HG02678 (cell line): ENCODE data around the gene ALDH2.
"Not testable (repeated sequence)": the region's sequence is repeated elsewhere in the genome, so short reads cannot be mapped to it uniquely, and the experiment has no call there.

Experiments
- ATAC-seq: cut with Tn5 transposase; IDR thresholded peaks from one replicate; pipeline ENCODE4 v1.9.1; 2021; ENCODE audit warnings: mild to moderate bottlenecking, moderate library complexity; ENCODE audit not compliant: unreplicated experiment

The ALDH2 gene

DNA sequence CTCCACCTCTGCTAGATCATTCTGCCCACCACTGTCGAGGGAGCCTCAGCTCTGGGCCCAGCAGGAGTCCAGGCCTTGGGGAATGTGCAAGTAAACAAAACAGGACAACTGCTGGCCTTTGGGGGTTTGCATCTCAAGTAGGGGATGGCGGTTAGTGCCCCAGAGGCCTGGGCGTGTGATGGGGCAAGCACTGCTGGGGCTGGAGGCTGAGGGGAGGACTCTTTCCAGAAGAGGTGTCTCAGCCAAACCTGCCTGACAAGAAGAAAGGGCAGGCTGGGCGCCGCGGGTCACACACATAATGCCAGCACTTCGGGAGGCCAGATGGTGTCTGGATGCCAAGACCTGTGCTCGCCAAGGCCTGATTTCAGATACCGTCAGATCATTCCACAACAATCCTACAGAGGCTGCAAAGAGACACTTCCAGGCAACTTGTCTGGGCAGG lies 8.6 kb upstream of the ALDH2 start:
- peak; percentile 7 for ATAC-seq

DNA sequence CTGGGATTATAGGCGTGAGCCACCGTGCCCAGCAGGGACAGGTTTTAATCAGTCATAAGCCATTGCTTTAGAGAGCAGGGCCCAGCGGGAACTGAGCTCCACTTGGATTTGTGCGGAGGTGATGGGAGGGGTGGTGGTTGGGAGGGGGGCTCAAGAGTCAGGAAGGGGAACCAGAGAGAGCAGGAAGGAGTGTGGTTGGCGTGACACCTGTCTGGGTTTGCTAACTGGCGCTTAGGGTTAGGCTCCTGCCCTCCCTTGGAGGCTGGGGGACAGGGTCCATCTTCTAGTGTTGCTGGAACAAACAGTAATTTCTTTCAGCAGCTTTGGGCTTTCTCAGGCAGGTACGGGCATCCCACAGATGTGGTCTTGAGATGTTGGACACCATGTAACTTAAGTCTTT lies 7.5 kb upstream of the ALDH2 start:
- no peak for ATAC-seq

- ATAC-seq: no peak
Measured at GRCh38 chr12:111759991-111760390, 6.7 kb upstream of the ALDH2 start.

DNA sequence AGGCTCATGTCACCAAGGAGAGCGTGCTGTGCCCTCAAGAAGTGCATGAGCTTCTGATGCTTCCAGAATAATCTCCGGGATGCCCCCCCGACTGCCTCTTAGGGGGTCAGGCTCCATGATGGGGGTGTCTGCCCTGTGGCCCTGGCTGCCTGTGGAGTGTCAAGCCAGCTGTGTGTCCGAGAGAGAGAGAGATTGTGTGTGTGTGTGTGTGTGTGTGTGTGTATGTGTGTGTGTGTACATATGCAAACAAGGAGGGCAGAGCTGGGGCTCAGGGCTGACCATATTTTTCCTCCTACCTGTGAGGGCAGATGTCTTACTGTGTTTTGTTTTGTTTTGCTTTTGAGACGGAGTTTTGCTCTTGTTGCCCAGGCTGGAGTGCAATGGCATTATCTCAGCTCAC lies 5.6 kb upstream of the ALDH2 start:
- peak; percentile 37 for ATAC-seq

- peak; percentile 34 for ATAC-seq
Measured at GRCh38 chr12:111761706-111762105, 5.0 kb upstream of the ALDH2 start.

DNA sequence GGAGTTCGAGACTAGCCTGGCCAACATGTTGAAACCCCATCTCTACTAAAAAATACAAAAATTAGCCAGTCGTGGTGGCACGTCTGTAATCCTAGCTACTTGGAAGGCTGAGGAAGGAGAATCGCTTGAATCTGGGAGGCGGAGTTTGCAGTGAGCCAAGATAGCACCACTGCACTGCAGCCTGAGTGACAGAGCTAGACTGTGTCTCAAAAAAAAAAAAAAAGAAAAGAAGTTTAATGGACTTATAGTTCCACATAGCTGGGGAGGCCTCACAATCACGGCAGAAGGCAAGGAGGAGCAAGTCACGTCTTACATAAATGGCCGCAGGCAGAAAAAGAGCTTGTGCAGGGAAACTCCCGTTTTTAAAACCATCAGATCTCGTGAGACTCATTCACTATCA lies 3.2 kb upstream of the ALDH2 start:
- not testable (repeated sequence) for ATAC-seq

- peak; percentile 39 for ATAC-seq
Measured at GRCh38 chr12:111764120-111764821, 2.5 kb upstream of the ALDH2 start.

GRCh38 chr12:111767362-111768158 lies 827 bp downstream of the ALDH2 start:
- no peak for ATAC-seq

DNA sequence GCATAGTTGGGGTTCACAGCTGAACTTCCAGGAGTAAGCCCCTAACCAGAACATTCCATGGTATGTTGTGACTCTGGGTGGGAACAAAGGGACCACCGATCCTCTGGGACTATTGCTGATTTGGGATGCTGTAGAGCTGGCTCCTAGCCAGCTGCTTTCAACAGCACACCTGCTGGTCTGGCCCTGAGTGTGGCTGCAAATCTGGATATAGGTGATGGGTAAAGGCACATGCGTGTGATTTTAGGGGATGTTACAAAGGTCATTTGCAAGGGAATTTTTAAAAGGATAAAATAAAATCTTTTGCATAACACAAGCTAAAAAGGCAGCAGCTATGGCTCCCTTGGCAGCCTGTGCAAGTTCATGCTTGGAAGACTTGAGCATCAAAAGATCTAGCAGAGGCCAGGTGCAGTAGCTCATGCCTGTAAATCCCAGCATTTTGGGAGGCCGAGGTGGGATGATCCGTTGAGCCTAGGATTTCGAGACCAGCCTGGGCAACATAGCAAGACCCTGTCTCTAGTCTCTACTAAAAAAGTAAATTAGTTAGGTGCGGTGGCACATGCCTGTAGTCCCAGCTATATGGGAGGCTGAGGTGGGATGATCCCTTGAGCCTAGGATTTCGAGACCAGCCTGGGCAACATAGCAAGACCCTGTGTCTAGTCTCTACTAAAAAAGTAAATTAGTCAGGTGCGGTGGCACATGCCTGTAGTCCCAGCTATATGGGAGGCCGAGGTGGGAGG lies 1.6 kb downstream of the ALDH2 start:
- ATAC-seq: no peak

GRCh38 chr12:111769599-111769998 lies 2.9 kb downstream of the ALDH2 start:
- ATAC-seq: no peak

GRCh38 chr12:111773801-111774551 lies 7.2 kb downstream of the ALDH2 start:
- ATAC-seq: peak; percentile 61

GRCh38 chr12:111775205-111776193 lies 8.8 kb downstream of the ALDH2 start:
- peak; percentile 56 for ATAC-seq

GRCh38 chr12:111776836-111777344 lies 10.2 kb downstream of the ALDH2 start:
- no peak for ATAC-seq

DNA sequence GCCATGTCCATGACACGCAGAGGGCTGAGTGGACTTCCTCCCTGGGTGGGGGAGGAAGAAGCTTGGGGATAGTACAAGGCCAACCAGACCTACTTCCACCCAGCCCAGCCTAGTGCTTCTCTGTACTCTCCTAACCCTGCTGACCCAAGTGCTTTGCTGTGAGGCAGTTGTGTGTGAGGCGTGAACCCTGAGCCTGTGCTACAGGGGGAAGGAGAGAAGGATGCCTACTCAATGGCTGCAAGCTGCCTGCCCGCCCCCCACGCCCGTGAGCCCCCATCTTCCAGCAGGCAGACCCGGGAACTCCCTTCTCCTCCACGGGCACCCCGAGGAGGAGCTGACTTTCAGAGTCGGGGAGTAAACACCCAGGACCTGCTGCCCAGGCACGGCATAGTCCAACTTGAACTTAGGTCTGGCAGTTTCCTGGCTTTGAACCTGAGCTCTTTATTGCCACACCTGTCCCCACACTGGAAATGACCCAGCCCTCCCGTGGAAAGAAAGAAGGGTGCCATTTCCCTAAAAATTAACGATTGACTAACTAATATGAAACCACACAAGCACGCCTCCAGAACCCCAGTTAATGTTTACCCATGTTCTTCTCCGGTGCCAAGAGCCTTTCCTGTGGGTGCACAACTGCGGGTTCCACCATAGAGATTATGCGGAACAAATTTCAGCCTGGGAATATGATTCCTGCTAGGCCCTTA lies 10.8 kb downstream of the ALDH2 start:
- no peak for ATAC-seq

GRCh38 chr12:111780166-111780565 lies 13.4 kb downstream of the ALDH2 start:
- no peak for ATAC-seq

- no peak for ATAC-seq
Measured at GRCh38 chr12:111780615-111781014, 13.9 kb downstream of the ALDH2 start.

- no peak for ATAC-seq
Measured at GRCh38 chr12:111781085-111781658, 14.4 kb downstream of the ALDH2 start.

- ATAC-seq: no peak
Measured at GRCh38 chr12:111783046-111783445, 16.3 kb downstream of the ALDH2 start.
